GM10266 (cell line): ENCODE results near the gene AKAP9.
A peak's percentile ranks its signal among the peaks of the same experiment; 100 is the strongest.

Source experiments
- DNase-seq: peaks from one replicate; pipeline ENCODE4 v3.0.0; 2012; ENCODE audit errors: extremely low spot score
- TF ChIP-seq, protein P1 (sequence below): IDR thresholded peaks from 2 replicates; pipeline ENCODE4 v1.5.1; 2012; ENCODE audit warnings: mild to moderate bottlenecking, low read depth; ENCODE audit not compliant: control insufficient read depth, insufficient read depth; ENCODE audit errors: missing control alignments

Gene AKAP9

DNA sequence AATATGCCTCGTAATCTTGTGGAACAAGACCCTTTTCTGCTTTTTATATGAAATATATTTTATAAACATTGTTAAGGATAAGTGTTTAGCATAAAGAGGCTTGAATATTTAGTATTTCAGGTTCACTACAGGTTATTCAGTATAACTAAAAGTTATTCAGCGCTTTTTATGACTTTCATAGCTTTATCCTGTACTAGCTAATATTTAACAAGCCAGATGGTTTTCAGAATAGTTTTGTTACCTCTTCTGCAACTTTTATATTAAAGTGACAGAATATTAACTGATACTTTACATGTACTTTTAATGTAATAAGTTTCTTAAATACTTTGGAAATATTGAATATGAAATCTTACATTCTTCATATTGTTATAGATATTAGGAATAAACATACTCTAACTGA lies 118.2 kb downstream of the AKAP9 start:
- DNase-seq: no peak
- TF ChIP-seq, protein P1, sequence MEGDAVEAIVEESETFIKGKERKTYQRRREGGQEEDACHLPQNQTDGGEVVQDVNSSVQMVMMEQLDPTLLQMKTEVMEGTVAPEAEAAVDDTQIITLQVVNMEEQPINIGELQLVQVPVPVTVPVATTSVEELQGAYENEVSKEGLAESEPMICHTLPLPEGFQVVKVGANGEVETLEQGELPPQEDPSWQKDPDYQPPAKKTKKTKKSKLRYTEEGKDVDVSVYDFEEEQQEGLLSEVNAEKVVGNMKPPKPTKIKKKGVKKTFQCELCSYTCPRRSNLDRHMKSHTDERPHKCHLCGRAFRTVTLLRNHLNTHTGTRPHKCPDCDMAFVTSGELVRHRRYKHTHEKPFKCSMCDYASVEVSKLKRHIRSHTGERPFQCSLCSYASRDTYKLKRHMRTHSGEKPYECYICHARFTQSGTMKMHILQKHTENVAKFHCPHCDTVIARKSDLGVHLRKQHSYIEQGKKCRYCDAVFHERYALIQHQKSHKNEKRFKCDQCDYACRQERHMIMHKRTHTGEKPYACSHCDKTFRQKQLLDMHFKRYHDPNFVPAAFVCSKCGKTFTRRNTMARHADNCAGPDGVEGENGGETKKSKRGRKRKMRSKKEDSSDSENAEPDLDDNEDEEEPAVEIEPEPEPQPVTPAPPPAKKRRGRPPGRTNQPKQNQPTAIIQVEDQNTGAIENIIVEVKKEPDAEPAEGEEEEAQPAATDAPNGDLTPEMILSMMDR: no peak

DNA sequence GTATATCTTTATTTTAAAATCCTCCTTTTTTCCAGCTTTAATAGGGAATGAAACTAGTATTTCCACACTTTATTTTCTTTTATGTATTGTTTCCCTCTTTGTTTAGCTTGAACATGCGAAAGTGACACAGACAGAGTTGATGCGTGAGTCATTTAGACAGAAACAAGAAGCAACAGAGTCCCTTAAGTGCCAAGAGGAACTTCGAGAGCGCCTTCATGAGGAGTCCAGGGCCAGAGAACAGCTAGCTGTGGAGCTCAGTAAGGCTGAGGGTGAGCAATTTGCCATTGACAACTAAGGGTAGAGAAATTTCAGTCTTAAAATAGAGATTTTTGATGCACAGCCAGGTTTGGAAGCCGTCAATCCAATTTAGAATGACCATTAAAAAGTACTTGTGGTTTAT lies 120.5 kb downstream of the AKAP9 start:
- TF ChIP-seq, protein P1: no peak
- DNase-seq: no peak

DNA sequence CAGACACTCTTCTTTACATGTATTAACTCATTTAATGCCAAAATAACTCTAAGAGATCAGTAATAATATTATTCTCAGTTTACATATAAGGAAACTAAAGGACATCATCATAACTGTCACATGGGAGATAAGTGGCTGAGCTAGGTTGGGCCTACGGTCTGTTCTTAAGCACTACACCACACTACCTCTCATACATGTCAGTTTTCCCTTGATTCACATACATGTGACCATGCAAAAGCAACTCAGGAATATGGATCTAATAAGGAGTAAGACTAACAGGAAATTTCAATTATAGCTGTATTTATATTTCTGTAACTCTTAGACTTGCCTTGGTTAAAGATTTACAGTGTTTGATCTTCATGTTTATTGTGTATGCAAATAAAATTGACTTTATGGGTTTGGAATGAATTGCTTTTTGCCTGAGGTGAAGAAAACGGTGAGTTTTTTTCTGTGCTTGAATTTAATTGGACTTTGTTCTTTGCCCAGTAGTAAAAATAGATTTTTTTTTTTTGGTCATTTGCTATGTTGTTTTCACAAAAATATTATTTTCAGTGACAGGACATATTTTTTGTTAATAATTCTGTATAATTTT lies 123.9 kb downstream of the AKAP9 start:
- DNase-seq: no peak
- TF ChIP-seq, protein P1: no peak

DNA sequence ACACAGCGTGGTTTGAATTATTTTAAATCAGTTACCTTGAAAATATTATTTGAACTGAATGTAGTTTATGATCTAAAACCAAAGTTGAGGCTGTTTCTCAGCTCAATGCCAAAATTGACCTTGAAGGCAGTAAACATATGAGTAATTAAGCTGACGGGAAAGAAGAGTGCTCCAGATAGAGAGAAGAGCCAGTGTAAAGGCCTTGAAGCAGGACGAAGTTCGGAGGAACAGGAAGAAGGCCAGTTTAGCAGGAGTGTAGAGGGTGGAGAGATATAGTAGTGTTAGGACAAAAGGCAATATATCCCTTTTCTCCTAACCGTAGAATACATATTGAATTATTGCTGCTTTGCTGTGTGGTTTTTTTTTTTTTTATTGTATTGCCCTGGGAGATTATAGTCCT lies 130.4 kb downstream of the AKAP9 start:
- TF ChIP-seq, protein P1: no peak
- no peak for DNase-seq

DNA sequence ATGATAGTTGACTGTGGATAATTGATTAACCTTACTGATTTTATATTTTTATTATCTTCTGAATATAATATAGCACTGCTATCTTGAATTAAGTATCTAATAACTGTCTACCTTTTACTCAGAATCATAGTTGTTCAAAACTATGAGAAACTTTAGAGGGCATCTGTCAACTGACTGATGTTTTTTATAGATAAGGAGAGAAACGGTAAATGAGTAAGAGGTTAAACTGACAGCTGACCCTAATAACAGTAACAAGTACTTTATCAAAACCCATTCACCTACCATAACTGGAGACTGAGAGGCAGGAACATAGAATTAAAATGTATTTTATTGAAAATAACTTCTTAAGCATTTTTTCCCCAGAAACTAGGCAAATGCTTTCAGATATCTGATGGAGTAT lies 131.5 kb downstream of the AKAP9 start:
- TF ChIP-seq, protein P1: no peak

DNA sequence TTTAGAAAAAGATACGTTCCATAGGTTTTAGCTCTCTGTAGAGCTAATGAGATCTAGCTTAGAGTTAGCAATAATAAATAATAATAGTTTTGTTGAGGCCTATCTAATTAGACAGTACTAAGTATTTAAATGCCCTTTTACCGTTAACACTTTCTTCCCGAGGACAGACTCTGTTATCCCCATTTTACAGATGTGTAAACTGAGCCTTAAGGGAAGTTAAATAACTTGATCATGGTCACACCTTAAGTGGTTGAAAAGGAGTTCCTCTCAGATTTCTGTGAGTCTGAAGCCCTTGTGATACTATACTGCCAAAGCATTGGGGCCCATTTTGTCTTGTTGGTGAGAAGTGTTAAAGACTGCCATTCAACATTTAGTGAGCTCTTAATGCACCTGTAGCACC lies 132.0 kb downstream of the AKAP9 start:
- no peak for DNase-seq
- TF ChIP-seq, protein P1: no peak

More for the DNA sequence above, 131.5 kb downstream of the AKAP9 start:
- DNase-seq: no peak

DNA sequence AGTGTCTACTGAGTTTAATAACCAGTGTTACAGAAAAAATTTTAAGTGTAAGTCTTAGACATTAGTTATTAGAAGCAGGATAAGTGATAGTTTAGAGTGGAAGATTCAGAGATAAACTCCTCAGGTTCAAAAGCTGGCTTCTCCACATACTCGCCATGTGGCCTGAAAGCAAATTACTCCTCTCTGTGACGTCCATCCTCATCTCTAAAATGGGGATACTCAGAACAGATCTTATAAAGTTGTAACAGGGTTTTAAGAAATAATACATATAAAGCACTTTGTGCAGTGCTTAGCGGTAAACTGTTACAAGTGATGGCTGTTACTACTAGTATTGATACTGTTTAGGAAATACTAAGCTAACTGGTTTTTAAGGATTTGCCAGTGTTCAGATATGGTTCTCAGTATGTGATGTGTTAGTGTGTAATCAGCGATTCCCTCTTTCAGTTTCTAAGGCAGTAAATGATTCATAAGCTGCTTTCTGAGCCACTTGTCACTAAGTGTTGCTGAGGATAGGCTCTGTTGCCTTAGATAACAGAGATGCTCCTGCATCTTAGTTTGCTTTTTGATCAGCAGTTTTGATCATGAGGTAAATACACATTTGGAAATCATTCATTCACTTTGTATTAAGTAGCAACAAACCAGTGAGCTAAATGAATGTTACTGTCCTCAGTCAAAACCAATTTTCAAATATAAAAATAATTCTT lies 134.9 kb downstream of the AKAP9 start:
- DNase-seq: peak; percentile 12
- TF ChIP-seq, protein P1: no peak
